ENCODE data around the gene JPH2.

The JPH2 gene

DNA sequence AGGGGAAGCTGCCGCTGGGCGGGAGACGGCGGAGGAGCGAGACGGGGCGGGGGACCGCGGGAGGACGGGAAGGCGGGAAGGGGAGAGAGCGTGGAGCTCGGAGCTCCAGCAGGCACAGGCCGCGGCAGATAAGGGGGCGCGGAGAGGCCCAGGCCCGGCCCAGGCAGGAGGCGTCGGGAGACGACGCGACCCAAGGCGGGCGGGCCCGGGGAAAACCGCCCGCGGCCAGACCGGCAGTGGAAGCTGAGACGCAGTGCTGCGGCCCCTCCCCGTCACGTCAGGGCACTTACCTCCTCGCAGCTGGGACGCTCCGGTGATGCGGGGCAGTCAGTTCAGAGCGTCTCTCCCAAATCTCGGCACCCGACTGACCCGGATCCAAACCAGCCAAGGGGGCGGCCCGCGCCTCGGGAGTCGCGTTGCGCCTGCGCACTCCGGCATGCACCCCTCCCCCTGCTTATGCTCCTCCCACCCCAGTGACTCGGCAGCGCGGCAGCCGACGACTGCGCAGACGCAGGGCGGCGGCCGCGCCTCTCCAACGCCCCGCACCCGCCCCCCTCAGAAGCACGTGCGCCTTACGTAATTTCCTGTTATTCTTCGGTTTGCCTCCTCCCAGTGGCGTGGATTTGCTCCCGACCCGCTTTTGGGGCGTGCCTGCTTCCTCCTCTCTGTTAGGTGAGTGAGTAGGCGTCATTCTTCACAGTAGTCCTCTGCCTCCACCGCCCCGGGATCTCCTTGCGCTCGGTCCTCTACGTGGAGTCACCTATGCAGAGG, 23.6 kb upstream of the JPH2 start, which contains the start of gene OSER1:
OSER1 (minus strand) TSS at position 366 of the 771 bp plus-strand sequence. CDS start 3,814 bp downstream, outside the sequence.
- TF ChIP-seq TAF1 (IDR thresholded peaks at IDR 0.05; ENCODE audit: borderline replicate concordance, low read depth, low read length) (peak; percentile 53), POLR2A (IDR thresholded peaks at IDR 0.05; ENCODE audit: low read depth, low read length) (peak; percentile 83; the same call in 1 of the 2 replicates), POLR2AphosphoS5 (IDR thresholded peaks at IDR 0.05; ENCODE audit: low read depth, low read length) (peak; percentile 59; the same call in 1 of the 2 replicates)

DNA sequence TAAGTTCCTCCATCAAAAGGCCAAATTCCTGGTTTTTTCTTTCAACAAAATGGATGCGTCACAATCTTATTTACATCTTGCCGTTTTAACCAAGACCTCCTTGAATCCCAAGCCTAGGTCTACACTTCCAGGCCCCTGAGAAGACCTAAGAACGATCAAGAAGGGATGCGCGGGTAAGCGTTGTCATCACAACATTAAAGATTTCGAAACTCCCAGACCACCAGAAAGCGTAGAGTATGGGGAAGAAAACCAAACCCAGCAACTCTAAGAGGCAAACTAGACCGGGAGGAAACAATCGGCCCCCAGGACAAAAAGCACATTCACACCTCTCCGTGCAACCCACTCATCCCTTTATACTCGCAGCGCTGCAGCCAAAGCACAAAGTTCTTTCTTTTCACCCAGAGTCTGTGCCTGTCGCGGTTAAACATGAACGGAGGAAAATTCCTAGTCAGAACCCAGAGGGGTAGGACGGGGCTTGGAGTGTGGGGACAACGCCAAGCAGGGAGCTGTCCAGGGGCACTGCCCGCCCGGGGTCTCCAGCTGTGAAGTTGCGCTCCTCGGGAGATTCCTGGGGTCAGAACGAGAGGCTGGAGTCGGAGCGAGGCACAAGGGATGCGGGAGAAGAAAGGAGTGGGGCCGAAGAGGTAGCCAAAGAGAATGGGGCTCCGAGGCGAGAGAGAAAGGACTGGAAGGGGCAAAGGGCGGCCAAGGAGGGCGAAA, 22.9 kb upstream of the JPH2 start:
- DNase-seq (ENCODE audit: insufficient read length) (no peak), FAIRE-seq (no peak)
- TF ChIP-seq POLR2AphosphoS5 (IDR thresholded peaks at IDR 0.05; ENCODE audit: low read depth, low read length) (no peak), POLR2A (IDR thresholded peaks at IDR 0.05; ENCODE audit: low read depth, low read length) (no peak), TAF1 (IDR thresholded peaks at IDR 0.05; ENCODE audit: borderline replicate concordance, low read depth, low read length) (no peak)

More for the DNA sequence above, 23.6 kb upstream of the JPH2 start, which contains the start of gene OSER1:
- DNase-seq (ENCODE audit: insufficient read length) (peak; percentile 93), FAIRE-seq (peak; percentile 97)

DNA sequence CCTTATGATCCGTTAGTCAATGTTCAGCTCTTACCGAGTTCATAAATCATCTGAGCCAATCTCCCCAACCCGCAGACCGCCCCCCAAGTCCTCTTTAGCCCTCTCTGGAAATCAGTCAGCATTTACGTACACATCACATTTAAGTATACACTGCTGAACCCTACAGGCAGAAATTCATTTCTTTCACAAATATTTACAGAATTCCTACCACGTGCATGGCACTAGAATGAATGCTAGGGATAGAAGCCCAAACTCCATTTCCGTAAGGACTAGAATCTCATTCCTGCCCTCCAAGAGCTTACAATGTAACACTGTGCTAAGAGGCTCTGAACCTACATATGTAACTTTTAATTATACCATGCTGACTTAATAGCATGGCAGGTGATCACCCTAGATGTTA, 21.8 kb upstream of the JPH2 start:
- FAIRE-seq (peak; percentile 14), DNase-seq (ENCODE audit: insufficient read length) (no peak)
- no peak for TF ChIP-seq TAF1 (IDR thresholded peaks at IDR 0.05; ENCODE audit: borderline replicate concordance, low read depth, low read length)
- no peak for TF ChIP-seq POLR2AphosphoS5 (IDR thresholded peaks at IDR 0.05; ENCODE audit: low read depth, low read length)
- no peak for TF ChIP-seq POLR2A (IDR thresholded peaks at IDR 0.05; ENCODE audit: low read depth, low read length)

DNA sequence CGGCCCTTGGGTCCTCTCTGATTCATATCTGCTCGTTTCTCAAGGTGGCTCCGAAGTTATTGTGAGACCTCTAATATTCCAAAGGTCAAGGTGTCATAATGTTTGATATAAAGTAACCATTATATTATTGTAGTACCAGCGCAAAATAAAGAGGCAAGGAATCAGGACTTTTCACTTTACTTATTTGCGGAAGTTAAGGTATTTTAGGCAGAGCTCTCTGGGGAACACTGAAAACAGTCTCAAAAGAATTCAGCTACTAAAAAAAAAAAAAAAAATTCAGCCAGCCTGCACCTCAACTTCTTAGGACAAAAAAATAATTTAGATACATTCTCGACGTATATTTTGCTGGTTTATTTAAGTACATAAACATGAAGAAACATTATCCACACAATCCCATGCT, 21.2 kb upstream of the JPH2 start:
- TF ChIP-seq POLR2A (IDR thresholded peaks at IDR 0.05; ENCODE audit: low read depth, low read length) (no peak), POLR2AphosphoS5 (IDR thresholded peaks at IDR 0.05; ENCODE audit: low read depth, low read length) (no peak), TAF1 (IDR thresholded peaks at IDR 0.05; ENCODE audit: borderline replicate concordance, low read depth, low read length) (no peak)
- FAIRE-seq (no peak), DNase-seq (ENCODE audit: insufficient read length) (no peak)

DNA sequence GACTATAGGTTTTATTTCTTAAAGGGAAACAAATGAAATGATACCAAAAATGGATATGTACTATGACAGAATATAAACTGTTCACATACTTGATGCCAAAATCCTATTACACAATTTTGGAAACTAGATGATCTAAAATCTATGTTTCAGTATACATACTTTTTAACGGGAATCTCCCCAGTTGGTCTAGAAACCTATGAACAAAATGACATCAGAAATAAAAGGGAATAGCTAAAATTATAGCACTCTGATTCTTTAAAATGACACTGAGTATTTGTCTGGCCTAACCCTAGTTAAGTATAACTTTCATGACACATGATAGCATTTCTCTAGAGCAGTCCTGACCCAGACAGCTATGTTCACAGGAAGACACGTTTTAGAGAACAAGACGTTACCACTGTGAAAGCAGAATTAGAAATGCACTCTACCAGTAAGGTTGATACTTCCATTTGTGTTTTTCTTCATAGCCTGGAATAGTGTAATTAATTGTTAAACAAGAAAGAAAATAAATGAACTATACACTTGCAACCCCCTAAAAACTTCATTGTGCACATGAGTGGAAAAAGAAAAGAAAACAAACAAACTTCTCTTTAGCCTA, 20.2 kb upstream of the JPH2 start:
- DNase-seq (ENCODE audit: insufficient read length) (no peak), FAIRE-seq (no peak)
- no peak for TF ChIP-seq POLR2AphosphoS5 (IDR thresholded peaks at IDR 0.05; ENCODE audit: low read depth, low read length)
- TF ChIP-seq POLR2A (IDR thresholded peaks at IDR 0.05; ENCODE audit: low read depth, low read length), result no peak
- no peak for TF ChIP-seq TAF1 (IDR thresholded peaks at IDR 0.05; ENCODE audit: borderline replicate concordance, low read depth, low read length)

DNA sequence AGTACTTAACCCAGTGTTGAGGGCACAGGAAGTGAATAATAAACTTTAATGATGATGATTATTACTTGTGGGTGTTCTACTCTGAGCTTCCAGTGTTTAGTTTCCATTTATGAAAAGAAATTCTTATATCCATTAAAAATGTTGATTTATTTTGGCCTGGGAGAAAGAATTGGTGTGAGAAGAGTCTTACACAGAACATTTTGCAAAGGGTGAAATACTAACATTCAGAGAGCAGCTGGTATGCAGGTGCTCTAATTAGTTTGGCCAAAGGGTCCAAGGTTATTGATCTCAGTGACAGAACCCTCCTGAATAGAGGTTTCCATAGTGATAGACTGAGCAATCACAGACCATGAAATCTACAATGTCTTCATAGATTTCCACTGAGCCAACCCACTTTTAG, 19.1 kb upstream of the JPH2 start:
- DNase-seq (ENCODE audit: insufficient read length), result no peak
- TF ChIP-seq TAF1 (IDR thresholded peaks at IDR 0.05; ENCODE audit: borderline replicate concordance, low read depth, low read length) (no peak), POLR2A (IDR thresholded peaks at IDR 0.05; ENCODE audit: low read depth, low read length) (no peak)
- no peak for FAIRE-seq

DNA sequence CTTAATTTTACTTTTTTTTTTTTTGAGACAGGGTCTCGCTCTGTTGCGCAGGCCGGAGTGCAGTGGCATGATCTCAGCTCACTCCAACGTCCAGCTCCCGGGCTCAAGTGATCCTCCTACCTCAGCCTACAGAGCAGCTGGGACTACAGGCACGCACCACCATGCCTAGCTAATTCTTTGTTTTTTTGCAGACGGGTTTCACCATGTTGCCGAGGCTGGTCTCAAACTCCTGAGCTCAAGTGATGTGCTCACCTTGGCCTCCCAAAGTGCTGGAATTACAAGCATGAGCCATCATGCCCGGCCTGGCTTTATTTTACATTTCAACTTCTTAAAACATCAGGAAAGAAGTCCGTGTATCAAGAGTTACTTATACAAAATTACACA, 17.8 kb upstream of the JPH2 start:
- no peak for FAIRE-seq
- TF ChIP-seq POLR2AphosphoS5 (IDR thresholded peaks at IDR 0.05; ENCODE audit: low read depth, low read length) (no peak), TAF1 (IDR thresholded peaks at IDR 0.05; ENCODE audit: borderline replicate concordance, low read depth, low read length) (no peak), POLR2A (IDR thresholded peaks at IDR 0.05; ENCODE audit: low read depth, low read length) (no peak)

DNA sequence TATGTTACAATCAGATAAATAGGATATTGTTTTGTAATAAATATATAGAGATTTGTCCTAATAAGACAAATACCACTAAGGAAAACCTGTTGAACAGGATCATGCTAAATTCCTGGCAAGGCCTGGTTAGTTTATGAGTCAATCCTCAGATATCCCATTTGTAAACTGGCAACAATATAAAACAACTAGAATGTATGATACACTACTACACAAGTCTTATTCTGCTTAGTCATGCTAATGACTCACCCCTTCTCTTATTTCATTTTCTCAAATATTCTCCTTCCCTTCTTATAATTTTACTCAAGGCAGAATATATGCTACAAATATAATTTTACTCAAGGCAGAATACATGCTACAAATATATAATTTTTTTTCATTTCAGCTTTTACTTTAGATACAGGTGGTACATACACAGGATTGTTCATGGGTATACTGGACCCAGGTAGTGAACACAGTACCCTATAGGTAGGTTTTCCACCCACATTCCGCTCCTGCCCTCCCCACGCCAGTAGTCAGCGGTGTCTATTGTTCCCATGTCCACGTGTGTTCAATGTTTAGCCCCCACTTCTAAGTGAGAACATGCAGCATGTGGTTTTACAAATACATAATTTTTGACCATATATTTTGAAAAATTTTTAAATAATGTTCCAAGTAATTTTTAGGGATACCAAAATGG, 17.3 kb upstream of the JPH2 start:
- TF ChIP-seq POLR2A (IDR thresholded peaks at IDR 0.05; ENCODE audit: low read depth, low read length) (no peak), TAF1 (IDR thresholded peaks at IDR 0.05; ENCODE audit: borderline replicate concordance, low read depth, low read length) (no peak), POLR2AphosphoS5 (IDR thresholded peaks at IDR 0.05; ENCODE audit: low read depth, low read length) (no peak)
- FAIRE-seq (no peak), DNase-seq (ENCODE audit: insufficient read length) (no peak)

More for the DNA sequence above, 17.8 kb upstream of the JPH2 start:
- no peak for DNase-seq (ENCODE audit: insufficient read length)

DNA sequence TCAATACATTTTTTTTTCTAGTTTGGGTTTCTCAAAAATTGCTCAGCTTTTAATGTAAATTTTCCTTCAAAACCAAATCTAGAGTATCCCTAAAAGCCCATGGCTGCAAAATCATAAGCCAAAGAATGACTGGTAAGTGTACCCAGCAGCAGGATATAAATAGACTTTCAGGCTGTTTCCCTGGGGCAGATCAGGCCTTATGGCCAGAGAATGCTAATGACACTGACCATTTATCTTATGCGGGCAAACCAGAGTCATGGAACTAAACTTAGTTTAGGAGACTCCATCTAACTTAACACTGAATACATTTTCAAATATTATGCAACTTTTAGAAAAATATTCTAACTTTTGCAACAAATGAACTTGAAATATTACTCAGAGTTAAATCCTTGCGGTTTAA, 16.2 kb upstream of the JPH2 start:
- TF ChIP-seq TAF1 (IDR thresholded peaks at IDR 0.05; ENCODE audit: borderline replicate concordance, low read depth, low read length) (no peak), POLR2A (IDR thresholded peaks at IDR 0.05; ENCODE audit: low read depth, low read length) (no peak)
- FAIRE-seq (no peak), DNase-seq (ENCODE audit: insufficient read length) (no peak)

DNA sequence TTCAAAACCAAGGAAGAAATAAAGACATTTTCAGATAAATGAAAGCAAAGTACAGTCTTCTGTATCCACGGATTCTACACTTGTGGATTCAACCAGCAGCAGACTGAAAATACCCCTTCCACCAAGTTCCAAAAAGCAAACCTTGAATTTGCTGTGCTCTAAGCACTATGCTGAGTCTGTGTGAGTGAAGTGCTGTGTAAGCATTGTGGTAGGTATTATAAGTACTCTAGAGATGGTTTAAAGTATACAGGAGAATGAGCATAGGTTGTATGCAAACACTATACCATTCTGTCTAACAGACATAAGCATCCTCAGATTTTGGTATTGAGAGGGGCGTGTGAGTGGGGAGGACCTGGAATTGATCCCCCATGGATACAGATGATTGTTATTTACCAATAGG, 14.0 kb upstream of the JPH2 start:
- DNase-seq (ENCODE audit: insufficient read length), result no peak
- TF ChIP-seq TAF1 (IDR thresholded peaks at IDR 0.05; ENCODE audit: borderline replicate concordance, low read depth, low read length) (no peak), POLR2AphosphoS5 (IDR thresholded peaks at IDR 0.05; ENCODE audit: low read depth, low read length) (no peak), POLR2A (IDR thresholded peaks at IDR 0.05; ENCODE audit: low read depth, low read length) (no peak)

DNA sequence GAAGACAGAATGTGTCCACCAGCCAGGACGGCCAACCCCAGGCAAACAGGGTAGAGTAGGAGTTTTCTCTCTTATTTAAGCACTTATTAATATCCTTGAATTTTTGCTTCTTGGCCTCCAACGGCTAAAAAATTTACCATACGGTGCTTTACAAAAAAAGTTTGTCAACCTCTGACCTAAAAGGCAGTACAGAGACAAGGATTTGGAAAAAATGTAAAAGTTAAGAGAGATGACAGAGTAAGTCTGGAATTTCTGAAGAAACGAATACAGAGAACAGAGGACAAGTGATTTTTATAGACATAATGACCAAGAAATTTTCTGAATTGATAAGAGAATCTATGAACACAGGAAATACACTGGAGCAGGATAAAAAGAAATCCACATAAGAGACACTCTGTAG, 13.4 kb upstream of the JPH2 start:
- FAIRE-seq, result no peak
- DNase-seq (ENCODE audit: insufficient read length), result no peak
- TF ChIP-seq TAF1 (IDR thresholded peaks at IDR 0.05; ENCODE audit: borderline replicate concordance, low read depth, low read length) (no peak), POLR2AphosphoS5 (IDR thresholded peaks at IDR 0.05; ENCODE audit: low read depth, low read length) (no peak), POLR2A (IDR thresholded peaks at IDR 0.05; ENCODE audit: low read depth, low read length) (no peak)

More for the DNA sequence above, 14.0 kb upstream of the JPH2 start:
- FAIRE-seq, result no peak
